Erythroblast (primary cell): Measurements from ENCODE around the gene CD300C.

Experiments used
- GATA1 ChIP-seq: IDR thresholded peaks from 2 replicates; pipeline ENCODE4 v1.6.1; 2011; ENCODE audit warnings: low read depth, mild to moderate bottlenecking, control low read depth, low read length, moderate library complexity
- POLR2A ChIP-seq: IDR thresholded peaks from 2 replicates; pipeline ENCODE4 v1.6.1; 2011; ENCODE audit warnings: mild to moderate bottlenecking, low read length

GRCh38 chr17:74591503-74591902, 45.6 kb upstream of the CD300C start:
- no peak for TF ChIP-seq POLR2A
- no peak for TF ChIP-seq GATA1
